NCI-H82 (cell line): ENCODE results near the gene FAM221B.

Experiments used
- DNase-seq: peaks from one replicate; lab custom pipeline; 2025; lab: John Stamatoyannopoulos, UW

The FAM221B gene

DNA sequence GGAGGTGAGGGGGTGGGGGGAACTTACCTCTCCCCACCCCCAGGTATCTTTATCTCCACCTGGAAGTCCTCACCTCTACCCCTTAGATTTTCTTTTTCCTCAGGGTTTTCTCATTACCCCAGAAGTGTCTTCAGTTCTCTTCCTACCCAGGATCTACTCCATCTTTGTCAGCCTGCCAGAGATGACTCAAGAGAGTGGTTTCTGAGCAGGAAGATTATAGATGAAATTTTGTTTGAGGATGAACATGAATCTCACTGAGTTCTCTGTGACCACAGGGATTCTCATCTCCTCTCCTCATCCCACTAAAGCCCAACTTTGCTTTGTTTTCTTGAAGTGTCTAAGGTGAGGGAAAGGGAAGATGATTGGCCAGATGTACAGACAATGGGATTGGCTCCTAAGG, 8.5 kb downstream of the FAM221B start:
- no peak for DNase-seq

DNA sequence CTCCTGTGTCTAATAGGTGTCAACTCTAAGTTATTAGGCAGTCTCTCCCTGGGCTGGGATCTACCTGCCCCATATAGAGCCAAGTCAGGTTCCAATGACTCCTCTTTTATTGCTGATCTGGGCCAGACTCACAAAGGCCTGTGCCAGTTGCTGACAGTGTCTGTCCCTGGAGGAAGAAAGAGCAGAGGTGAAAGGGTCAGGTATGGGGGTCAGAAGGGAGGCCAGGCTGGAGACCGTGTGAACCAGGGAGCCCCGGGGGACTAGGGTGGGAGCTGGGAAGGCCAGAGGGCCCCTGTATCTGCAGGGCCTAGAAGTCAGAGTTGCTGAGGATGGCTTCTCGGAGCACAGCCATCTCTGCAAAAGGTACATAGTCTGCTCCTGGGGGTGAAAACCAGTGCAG, 10.2 kb downstream of the FAM221B start:
- no peak for DNase-seq

GRCh38 chr9:35816708-35817107, 11.8 kb downstream of the FAM221B start:
- peak; percentile 87 for DNase-seq

DNA sequence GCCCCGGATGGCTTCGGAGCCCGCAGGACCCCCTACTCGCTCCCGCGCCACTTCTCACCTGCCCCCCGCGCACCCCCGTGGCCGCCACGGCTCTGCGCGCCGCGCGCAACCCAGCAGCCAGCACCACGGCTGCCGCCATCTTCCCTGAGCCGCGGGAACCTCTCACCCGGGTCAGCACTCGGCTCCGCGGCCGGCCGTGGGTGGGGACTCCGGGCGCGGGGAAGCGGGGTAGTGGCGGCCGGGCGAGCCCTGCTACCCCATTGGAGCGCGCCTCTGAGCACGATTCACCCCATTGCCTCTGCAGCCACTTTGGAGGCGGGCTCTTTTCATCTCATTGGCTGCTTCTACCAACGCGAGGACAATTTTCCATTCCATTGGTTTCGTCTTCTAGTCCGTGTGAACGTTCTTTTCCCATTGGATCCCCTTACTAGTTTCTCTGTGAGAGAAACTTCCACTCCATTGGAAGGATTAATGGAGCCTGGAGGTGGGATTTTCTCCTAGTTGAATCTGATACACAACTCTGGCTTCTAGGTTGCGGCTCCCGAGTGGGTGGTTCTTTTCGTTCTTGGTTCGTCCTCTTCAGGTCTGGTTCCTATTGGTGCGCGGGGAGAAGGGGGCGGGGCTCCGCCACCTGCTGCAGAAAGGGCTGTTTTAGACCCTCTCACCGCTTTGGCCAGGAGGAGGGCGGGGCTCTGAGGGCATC, 13.5 kb downstream of the FAM221B start, which contains the start of gene HINT2:
HINT2 (minus strand) TSS at position 202 of the 703 bp plus-strand sequence; CDS start at position 139, 63 bp downstream.
- DNase-seq: peak; percentile 99

- DNase-seq: peak; percentile 67
Observed at GRCh38 chr9:35814106-35814840, 14.3 kb downstream of the FAM221B start.

GRCh38 chr9:35813434-35814105, 15.0 kb downstream of the FAM221B start:
- DNase-seq: peak; percentile 51

DNA sequence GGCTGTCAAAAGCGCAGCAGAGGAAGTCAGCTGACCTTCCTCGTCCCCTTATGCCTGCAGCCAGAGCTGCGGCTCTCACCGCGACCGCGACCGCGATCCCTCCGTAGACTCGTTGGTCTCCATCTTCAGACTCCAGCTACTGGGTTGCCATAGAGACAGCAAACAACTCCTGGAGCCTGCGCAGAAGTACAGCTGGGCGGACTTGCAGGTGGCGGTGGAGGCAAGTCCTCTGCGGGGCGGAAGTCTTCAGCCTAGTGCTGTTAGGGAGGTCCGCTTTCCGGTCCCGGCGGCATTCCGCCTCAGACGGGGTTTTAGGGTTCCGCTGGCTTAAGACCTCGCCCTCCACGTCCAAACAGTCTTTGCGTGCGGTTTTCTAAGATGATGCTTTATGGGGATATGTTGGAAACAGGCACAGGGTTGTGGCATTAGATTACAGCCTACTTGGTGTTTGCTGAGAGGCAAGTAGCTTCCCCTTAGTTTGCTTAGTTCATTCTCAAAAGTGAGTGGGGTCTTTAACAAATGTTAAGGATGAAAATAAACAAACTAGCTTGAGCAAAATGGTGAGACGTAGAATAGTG, 16.4 kb downstream of the FAM221B start, which contains the start of gene SPAG8:
SPAG8 (minus strand) TSS at position 238 of the 578 bp plus-strand sequence; CDS start at position 123, 115 bp downstream.
- peak; percentile 95 for DNase-seq

- DNase-seq: no peak
Observed at GRCh38 chr9:35811381-35812024, 17.0 kb downstream of the FAM221B start.

DNA sequence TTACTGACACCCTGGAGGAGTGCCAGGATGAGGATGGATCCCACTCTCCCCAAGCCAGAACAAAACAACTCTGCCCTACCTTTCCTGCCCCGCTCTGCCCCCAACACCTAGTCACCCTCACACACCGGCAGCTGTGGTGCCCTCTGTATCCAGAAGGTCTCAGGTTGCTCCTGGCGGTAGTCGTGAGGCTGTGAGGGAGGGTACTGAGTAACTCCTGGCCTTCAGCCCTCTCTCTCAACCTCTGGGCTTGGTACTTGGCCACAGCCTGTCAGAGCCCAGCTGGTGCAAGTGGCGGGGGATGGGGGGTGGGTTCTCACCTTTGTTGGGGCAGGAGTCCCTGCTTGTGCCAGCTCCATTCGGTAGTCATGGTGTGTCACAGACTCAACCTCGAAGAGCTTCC, 18.4 kb downstream of the FAM221B start:
- DNase-seq: no peak

GRCh38 chr9:35808433-35808832, 20.1 kb downstream of the FAM221B start:
- no peak for DNase-seq

- DNase-seq: no peak
Observed at GRCh38 chr9:35806101-35806500, 22.4 kb downstream of the FAM221B start.

DNA sequence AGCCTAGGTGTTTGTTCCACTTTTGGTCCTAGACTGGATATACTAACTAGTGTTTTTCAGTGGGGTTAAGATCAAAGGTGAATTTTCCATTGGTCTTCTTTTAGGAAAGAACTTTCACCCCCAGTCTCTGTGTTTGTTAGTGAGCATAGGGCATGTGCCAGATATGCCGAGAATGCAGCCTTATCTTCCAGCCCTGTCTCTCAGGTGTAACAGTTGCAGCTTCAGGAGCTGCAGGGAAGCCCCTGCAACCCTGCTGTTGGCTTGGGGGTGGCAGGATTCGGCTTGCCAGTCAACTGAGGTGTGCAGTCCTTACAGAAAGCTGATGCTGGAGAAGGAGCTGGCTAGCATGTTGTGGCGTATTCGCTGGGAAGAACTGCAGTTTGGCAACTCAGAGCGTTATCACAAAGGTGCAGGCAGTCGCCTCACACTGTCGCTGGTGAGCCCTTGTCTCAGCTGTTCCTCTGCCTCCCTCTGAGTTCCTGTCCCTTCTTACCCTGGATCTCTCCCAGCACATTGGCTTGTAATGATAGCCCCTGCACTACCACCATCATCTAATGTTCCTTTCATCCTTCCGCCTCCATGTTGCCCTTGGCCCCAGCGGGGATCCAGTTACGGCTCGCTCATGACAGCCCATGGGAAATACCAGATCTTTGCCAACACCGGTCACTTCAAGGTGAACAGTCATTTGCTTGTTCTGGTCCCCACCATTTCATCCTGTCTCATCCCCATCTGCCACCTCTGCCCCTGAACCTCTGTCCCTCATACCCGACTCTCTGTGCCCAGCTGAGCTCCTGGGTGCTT, 27.0 kb downstream of the FAM221B start:
- DNase-seq: no peak

- DNase-seq: no peak
Observed at GRCh38 chr9:35800530-35800929, 28.0 kb downstream of the FAM221B start.

DNA sequence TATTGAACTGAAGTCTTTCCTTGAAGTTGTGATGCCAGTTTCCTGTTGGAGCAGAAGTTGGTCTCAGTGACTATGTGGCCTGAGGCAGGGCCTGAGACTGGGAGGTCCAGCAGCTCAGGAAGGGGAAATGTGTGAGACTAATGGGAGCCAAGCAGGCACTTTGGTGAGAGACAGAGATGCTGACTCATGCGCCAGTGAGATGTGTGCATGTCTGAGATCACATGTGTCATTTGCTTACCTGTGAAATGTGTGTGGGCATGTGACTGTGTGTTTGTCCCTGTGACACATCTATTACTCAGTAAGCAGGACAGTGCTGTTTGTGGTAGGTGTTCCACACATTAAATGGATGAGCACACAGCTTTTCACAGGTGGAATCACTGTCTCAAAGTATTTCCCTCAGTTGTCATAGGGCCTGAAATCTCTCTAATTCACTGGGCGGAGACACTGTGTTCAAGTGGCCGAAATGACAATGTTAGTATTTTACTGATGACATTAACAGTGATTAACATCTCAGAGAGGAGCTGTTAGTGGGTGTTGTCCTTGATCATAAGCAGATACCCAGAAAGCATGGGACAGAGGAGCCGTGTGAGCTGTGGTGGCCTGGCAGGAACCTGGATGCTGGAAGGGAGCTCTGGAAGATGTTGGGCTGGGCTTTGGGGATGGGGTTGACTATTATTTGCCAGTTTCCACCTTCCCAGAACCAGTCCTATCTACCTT, 29.7 kb downstream of the FAM221B start:
- no peak for DNase-seq

DNA sequence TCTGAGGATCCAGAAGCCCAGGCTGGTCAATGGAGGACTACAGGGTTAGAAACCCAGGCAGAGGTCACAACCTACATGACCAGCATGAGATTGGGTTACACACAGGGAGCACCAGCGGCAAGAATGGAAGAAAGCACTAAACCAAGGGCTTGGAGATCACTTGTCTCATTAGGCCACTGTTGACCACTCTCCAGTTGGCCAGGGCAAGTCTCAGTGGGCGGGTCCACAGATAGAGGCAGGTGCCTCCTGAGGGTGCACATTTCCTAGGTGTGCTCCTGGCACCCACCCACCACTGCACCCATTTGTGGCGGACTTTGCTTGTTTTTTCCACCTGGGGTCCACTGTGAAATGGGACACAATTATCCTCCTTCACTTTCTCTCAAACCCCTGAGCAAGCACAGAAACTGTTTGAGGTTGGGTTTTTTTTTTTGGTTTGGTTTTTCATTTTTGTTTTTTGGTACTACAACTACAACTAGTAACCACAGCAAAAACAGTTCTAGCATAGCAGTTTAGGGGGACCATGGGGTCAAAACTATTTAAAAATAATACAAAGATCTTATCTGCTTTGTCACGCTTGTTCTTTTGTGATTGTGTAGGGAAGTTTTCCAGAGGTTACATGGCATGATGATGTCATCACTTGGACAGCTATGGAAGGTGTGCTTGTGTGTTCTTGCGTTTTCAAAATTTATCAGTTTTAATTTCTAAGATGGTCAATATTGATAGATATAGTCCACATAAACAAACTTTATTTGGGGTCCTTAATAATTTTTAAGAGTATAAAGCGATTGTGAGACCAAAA, 31.0 kb downstream of the FAM221B start:
- no peak for DNase-seq

GRCh38 chr9:35795695-35796094, 32.8 kb downstream of the FAM221B start:
- no peak for DNase-seq

DNA sequence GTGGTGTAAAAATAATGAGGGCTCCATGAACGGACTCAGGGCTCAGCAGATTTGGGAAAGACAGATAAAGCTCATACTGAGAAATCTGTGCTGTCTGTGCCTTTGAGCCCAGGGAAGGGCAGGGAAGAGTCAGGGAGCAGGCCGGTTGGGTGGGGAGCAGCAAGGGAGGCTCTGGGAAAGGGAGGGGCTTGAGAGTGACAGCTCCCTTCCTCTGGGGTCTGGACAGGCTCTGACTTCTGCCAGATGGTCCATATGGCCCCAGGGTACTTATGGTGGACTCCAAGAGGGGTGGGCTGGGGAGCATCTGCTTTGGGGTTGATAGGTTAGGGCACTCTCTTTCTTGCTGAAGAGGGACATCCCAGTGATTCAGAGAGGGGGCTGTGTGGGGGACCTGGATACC, 35.1 kb downstream of the FAM221B start:
- DNase-seq: peak; percentile 80

DNA sequence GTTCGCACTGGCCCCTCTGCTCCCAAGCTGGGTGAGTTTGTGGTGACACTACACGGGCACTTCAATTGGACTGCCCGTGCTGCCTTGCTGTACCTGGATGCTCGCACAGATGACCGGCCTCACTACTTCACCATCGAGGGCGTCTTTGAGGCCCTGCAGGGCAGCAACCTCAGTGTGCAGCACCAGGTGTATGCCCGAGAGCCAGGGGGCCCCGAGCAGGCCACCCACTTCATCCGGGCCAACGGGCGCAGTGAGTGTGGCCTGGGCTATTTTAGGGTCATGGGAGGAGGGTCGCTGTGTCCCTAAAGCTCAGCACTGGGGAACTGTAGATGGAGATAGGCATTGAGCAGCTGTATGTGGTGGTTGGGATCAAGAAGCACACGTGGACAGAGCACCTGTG, 35.7 kb downstream of the FAM221B start:
- no peak for DNase-seq

DNA sequence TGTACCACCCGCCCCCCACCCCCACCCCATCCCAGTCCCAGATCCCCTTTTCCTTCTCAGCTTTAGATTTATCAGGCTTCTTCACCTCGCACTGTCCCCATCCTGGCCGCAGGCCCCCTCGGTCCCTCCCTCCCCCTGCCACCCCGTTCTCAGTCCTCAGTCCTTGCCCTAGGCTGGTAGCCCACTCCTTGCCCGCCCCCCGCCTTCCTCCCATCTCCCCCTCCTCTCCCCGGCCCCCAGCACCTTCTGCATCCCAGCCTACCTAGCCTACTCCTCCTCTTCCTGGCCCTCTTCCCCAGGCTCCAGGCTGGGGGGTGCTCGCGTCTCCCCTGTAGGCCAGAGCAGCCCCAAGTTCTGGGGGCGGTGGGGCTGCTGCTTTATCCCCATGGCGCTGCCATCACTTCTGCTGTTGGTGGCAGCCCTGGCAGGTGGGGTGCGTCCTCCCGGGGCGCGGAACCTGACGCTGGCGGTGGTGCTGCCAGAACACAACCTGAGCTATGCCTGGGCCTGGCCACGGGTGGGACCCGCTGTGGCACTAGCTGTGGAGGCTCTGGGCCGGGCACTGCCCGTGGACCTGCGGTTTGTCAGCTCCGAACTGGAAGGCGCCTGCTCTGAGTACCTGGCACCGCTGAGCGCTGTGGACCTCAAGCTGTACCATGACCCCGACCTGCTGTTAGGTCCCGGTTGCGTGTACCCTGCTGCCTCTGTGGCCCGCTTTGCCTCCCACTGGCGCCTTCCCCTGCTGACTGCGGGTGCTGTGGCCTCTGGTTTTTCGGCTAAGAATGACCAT, 36.3 kb downstream of the FAM221B start:
- DNase-seq: no peak
